Measurements from ENCODE around the gene ANKRD2. TPM values are rescaled to one million over a fixed set of nuclear protein-coding genes. Genes with fewer than 3 reads are reported as not detected.
A peak's percentile ranks its signal among the peaks of the same experiment; 100 is the strongest.

The ANKRD2 gene
- total RNA-seq, 1 donor = 0.86 TPM

DNA sequence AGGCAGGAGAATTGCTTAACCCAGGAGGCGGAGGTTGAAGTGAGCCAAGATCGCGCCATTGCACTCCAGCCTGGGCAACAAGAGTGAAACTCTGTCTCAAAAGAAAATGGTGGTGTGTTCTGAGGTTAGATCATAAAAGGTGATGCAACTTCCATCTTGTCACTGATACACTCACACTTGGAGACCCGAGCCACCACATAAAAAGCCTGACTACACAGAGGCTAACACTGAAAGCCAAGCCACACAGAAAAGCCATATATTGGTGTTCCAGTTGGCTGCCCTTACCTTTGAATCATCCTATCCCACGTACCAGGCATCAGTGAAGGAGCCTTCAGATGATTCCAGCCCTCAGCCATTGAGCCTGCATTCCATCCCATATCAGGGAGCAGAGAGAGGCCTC lies 56.7 kb downstream of the ANKRD2 start:
- H3K4me3 ChIP-seq (ENCODE audit: low read depth, low read length) = no peak overlapping the region
- DNase-seq (ENCODE audit: low read depth) = no peak
- TF ChIP-seq, protein P1, sequence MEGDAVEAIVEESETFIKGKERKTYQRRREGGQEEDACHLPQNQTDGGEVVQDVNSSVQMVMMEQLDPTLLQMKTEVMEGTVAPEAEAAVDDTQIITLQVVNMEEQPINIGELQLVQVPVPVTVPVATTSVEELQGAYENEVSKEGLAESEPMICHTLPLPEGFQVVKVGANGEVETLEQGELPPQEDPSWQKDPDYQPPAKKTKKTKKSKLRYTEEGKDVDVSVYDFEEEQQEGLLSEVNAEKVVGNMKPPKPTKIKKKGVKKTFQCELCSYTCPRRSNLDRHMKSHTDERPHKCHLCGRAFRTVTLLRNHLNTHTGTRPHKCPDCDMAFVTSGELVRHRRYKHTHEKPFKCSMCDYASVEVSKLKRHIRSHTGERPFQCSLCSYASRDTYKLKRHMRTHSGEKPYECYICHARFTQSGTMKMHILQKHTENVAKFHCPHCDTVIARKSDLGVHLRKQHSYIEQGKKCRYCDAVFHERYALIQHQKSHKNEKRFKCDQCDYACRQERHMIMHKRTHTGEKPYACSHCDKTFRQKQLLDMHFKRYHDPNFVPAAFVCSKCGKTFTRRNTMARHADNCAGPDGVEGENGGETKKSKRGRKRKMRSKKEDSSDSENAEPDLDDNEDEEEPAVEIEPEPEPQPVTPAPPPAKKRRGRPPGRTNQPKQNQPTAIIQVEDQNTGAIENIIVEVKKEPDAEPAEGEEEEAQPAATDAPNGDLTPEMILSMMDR (IDR thresholded peaks at IDR 0.05; ENCODE audit: insufficient read depth, low read depth, low read length) = no peak

DNA sequence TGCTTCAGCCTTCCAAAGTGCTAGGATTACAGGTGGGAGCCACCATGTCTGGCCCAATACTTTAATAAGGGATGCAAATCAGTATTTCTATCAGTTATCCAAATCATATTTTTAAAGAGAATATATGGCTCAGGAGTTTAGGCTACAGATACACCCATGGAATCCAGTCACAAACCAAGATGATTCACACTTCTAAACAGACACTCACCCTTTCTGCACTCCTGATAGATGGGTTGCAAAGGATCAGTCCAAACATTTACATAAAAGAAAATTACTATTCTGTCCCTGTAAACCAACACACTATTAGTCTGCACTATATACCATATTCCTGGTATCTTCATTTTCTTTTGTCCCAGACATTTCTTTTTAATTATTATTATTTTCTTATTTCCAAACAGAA lies 58.5 kb downstream of the ANKRD2 start:
- TF ChIP-seq, protein P1 (IDR thresholded peaks at IDR 0.05; ENCODE audit: insufficient read depth, low read depth, low read length) = no peak
- DNase-seq (ENCODE audit: low read depth) = no peak

DNA sequence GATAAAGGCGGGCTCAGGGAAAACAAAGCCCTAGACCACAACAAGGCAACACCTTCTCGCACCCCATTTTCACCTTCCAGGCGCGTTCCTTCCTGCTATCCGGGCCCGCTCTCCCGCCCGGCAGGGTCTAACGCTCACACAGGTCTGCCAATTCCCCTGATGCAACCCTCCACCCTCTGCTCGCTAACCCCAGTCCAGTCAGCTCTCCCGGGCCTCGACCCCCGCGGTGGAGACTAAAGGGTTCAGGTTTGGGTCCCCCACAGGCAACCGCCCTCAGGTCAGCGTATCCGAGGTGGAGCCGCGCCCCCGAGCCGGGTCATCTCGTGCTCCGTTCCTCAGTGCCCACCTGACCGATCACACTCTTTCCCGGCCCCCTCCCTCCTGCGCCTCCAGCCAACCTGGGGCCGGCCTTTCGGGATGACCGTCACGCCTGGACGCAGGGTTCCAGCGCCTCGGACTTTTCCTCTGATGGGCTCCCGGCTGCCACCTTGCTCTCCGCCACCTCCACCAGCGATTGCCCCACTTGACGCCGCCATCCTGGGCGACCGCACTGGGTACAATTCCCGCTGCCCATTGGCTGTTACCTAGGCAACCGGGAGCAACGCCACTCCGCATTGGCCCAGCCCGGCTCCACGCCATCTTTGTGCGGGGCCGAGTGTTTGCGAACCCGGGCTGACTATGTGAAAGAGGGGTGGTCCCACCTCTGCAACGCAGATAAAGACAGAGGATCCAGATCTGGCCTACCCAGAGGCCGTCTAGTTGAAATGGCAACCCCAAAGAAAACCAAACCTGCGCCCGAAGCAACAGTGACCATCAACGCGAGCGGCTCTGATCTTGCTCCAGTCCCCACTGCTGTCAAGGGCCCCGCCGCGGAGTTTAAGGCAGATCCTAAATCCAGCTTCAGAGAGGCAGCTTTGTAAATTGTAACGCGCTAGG lies 60.6 kb downstream of the ANKRD2 start, which contains the start of gene MORN4:
Gene MORN4 (minus strand): TSS at position 552 of the 936 bp plus-strand sequence. CDS start 13,847 bp downstream, outside the sequence.
- H3K4me3 ChIP-seq (ENCODE audit: low read depth, low read length) = peak within 1 kb of the TSS; percentile 82
- TF ChIP-seq, protein P1 (IDR thresholded peaks at IDR 0.05; ENCODE audit: insufficient read depth, low read depth, low read length) = no peak
- peak; percentile 90 for DNase-seq (ENCODE audit: low read depth)

More for the DNA sequence above, 58.5 kb downstream of the ANKRD2 start:
- no peak overlapping the region for H3K4me3 ChIP-seq (ENCODE audit: low read depth, low read length)

Other genes with a start within 250 kb of the ANKRD2 start
- 5.2 and 5.8 TPM in 2 replicates for gene FRAT2, start 238.1 kb upstream of the ANKRD2 start, total RNA-seq
- 23.2 and 25.5 TPM in 2 replicates for gene RRP12, start 171.4 kb upstream of the ANKRD2 start, total RNA-seq
- gene PGAM1, start 146.6 kb upstream of the ANKRD2 start, total RNA-seq = 378 and 443 TPM in 2 replicates
- gene EXOSC1, start 126.8 kb upstream of the ANKRD2 start, total RNA-seq = 41.5 and 44.8 TPM in 2 replicates
- gene ZDHHC16, start 126.6 kb upstream of the ANKRD2 start, total RNA-seq = 60.6 and 69.1 TPM in 2 replicates
- 64.1 and 82.0 TPM in 2 replicates for gene MMS19, start 74.4 kb upstream of the ANKRD2 start, total RNA-seq
- 30.2 and 30.3 TPM in 2 replicates for gene UBTD1, start 73.9 kb upstream of the ANKRD2 start, total RNA-seq
- 0.32 and 0.86 TPM in 2 replicates for gene HOGA1, start 11.6 kb downstream of the ANKRD2 start, total RNA-seq
- not detected in 2 replicates for gene C10orf62, start 16.9 kb downstream of the ANKRD2 start, total RNA-seq
- gene MORN4, start 60.7 kb downstream of the ANKRD2 start, total RNA-seq = 4.2 and 5.6 TPM in 2 replicates
- 22.5 and 25.0 TPM in 2 replicates for gene PI4K2A, start 67.9 kb downstream of the ANKRD2 start, total RNA-seq
- 12.5 and 19.6 TPM in 2 replicates for gene AVPI1, start 114.5 kb downstream of the ANKRD2 start, total RNA-seq
- 44.0 and 58.9 TPM in 2 replicates for gene MARVELD1, start 141.0 kb downstream of the ANKRD2 start, total RNA-seq
- gene ZFYVE27, start 164.3 kb downstream of the ANKRD2 start, total RNA-seq = 19.6 and 22.0 TPM in 2 replicates
- not detected in 2 replicates for gene SFRP5, start 199.2 kb downstream of the ANKRD2 start, total RNA-seq

Measured in fibroblast of villous mesenchyme (primary cell).